GM12865 (cell line): ENCODE measurements around the gene SNRNP40.

ENCODE experiments used
- DNase-seq: peaks from one replicate; pipeline ENCODE4 v3.0.0; 2010; ENCODE audit warnings: low read depth
- H3K4me3 ChIP-seq: 2 replicates; pipeline ENCODE4 v1.5.1; 2011; ENCODE audit warnings: mild to moderate bottlenecking, low read depth, low read length, control low read depth
- TF ChIP-seq, protein P1 (sequence below): IDR thresholded peaks from 2 replicates; pipeline ENCODE4 v1.5.1; 2011; ENCODE audit warnings: low read length, control low read depth, low read depth, inconsistent platforms; ENCODE audit not compliant: insufficient read depth; ENCODE audit errors: missing control alignments

SNRNP40 gene

GRCh38 chr1:31326461-31326860, 29.9 kb upstream of the SNRNP40 start:
- TF ChIP-seq, protein P1, sequence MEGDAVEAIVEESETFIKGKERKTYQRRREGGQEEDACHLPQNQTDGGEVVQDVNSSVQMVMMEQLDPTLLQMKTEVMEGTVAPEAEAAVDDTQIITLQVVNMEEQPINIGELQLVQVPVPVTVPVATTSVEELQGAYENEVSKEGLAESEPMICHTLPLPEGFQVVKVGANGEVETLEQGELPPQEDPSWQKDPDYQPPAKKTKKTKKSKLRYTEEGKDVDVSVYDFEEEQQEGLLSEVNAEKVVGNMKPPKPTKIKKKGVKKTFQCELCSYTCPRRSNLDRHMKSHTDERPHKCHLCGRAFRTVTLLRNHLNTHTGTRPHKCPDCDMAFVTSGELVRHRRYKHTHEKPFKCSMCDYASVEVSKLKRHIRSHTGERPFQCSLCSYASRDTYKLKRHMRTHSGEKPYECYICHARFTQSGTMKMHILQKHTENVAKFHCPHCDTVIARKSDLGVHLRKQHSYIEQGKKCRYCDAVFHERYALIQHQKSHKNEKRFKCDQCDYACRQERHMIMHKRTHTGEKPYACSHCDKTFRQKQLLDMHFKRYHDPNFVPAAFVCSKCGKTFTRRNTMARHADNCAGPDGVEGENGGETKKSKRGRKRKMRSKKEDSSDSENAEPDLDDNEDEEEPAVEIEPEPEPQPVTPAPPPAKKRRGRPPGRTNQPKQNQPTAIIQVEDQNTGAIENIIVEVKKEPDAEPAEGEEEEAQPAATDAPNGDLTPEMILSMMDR: no peak
- DNase-seq: no peak
- no peak overlapping the region for H3K4me3 ChIP-seq

- H3K4me3 ChIP-seq: no peak overlapping the region
- TF ChIP-seq, protein P1: no peak
- no peak for DNase-seq
Measured at GRCh38 chr1:31324992-31325391, 28.4 kb upstream of the SNRNP40 start.

DNA sequence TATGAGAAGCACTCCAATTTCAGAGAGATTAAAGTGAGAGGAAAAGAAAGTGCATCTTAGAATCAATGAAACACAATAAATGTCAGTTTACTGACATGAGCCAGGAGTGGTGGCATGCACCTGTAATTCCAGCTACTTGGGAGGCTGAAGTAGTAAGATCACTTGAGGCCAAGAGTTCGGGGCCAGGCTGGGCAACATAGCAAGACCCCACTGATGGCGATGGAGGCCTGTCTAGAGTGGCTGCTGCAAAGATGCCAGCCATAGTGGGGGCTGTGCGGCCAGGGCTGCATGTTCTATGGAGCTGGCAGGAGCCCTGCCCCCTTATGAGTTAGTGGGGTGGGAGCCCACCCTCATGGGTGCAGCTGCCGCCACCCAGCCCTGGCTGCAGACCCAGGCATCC, 27.5 kb upstream of the SNRNP40 start:
- no peak overlapping the region for H3K4me3 ChIP-seq
- TF ChIP-seq, protein P1: no peak
- DNase-seq: no peak

DNA sequence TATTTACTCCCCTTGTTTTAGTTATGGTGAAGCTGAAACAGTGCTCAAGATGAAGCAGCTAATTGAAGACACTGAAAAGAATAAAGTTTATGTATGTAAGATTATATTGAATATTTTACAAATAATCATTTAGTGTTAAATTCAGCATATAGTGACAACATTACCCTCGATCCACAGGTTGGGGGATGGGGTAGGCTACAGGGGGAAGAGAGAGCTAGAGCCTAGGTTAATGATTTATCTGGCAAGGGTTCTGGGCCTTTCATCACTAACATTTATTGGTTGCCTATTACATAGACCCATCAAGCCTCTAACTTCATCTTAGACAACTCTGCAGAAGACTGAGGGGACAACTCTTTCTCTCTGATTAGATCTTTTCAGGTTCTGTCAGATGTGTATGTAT, 21.6 kb upstream of the SNRNP40 start:
- DNase-seq: no peak
- H3K4me3 ChIP-seq: no peak overlapping the region
- TF ChIP-seq, protein P1: no peak

GRCh38 chr1:31315902-31316301, 19.3 kb upstream of the SNRNP40 start:
- DNase-seq: no peak
- H3K4me3 ChIP-seq: no peak overlapping the region
- TF ChIP-seq, protein P1: no peak

- H3K4me3 ChIP-seq: no peak overlapping the region
- TF ChIP-seq, protein P1: no peak
- no peak for DNase-seq
Measured at GRCh38 chr1:31310198-31310597, 13.6 kb upstream of the SNRNP40 start.

DNA sequence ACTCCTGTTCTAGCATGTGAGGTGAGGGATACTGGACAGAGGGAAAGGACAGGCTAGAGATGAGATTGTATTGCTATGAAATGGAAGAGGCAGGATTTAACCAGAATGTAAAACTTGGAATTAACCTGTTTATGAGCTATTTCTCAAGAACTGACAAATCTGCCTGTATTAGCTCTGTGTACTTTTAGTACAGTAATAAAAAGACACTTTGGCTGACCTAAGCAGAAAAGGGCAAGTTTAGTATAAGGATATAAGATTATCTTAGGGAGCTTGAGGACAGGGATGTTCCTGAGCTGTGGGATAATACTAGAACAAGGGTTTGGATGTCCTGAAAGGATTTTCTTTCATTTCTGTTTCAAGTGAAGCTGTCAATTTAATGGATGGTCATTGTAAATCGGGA, 11.4 kb upstream of the SNRNP40 start:
- DNase-seq: no peak
- TF ChIP-seq, protein P1: no peak
- H3K4me3 ChIP-seq: no peak overlapping the region
